GM12878 (cell line): ENCODE data around the gene FLT1. TPM values are rescaled to one million over a fixed set of nuclear protein-coding genes. Genes with fewer than 3 reads are reported as not detected.

Source experiments
- ATAC-seq: fragments of 200-7000 bp; cut with Tn5 transposase; 3 replicates; pipeline ENCODE4 v1.9.1; 2020; ENCODE audit warnings: mild to moderate bottlenecking, moderate library complexity
- BruUV-seq: library from RNA; stranded (reverse); fragments of 400-500 nt; replicated peaks from 2 replicates; lab custom pipeline; 2021; lab: Mats Ljungman, UMichigan
- CTCF ChIA-PET: fragments of 300-600 bp; sonication (Branson Sonifier 250); formaldehyde crosslinking; extraction: SDS; loops from one replicate; lab custom pipeline; 2021; ENCODE audit warnings: inconsistent platforms; lab: Yijun Ruan, JAX
- POLR2A ChIA-PET: fragments of 350-600 bp; formaldehyde crosslinking; extraction: SDS; loops from one replicate; lab custom pipeline; 2021; ENCODE audit warnings: inconsistent platforms; lab: Charles Lee
- RAD21 ChIA-PET: fragments of 300-600 bp; sonication (Branson Sonifier 250); formaldehyde crosslinking; loops from one replicate; lab custom pipeline; 2023; ENCODE audit warnings: antibody characterized with exemption; ENCODE audit not compliant: unreplicated experiment; lab: Charles Lee
- SMC1A ChIA-PET: fragments of 300-600 bp; sonication (Branson Sonifier 250); formaldehyde crosslinking; loops from one replicate; lab custom pipeline; 2023; ENCODE audit not compliant: unreplicated experiment, uncharacterized antibody; lab: Charles Lee
- DNase-seq: peaks from one replicate; pipeline ENCODE4 v3.0.0-alpha.2; 2011; ENCODE audit warnings: low read depth, low spot score
- FAIRE-seq: peaks from 3 replicates; lab custom pipeline; 2011; peaks lifted over from hg19 to GRCh38; lab: Jason Lieb, UNC
- H2AFZ ChIP-seq: 2 replicates; pipeline ENCODE4 v1.6.0; 2011; ENCODE audit warnings: low read depth, low read length, control low read depth; ENCODE audit not compliant: control insufficient read depth
- H3K27ac ChIP-seq: 2 replicates; pipeline ENCODE4 v1.5.1; 2011; ENCODE audit warnings: control low read depth; ENCODE audit not compliant: control insufficient read depth, insufficient read depth
- H3K27me3 ChIP-seq, 2 experiments: replicated peaks in 1 of 2; 2 replicates each; pipeline versions ENCODE4 v1.6.0 to v1.6.1; 2011; ENCODE audit warnings: low read length in 1 of 2; ENCODE audit not compliant: control insufficient read depth in 2 of 2, insufficient read depth in 2 of 2
- H3K36me3 ChIP-seq, 2 experiments: 2 replicates each; pipeline ENCODE4 v1.5.1; 2011; ENCODE audit warnings: low read length in 1 of 2; ENCODE audit not compliant: control insufficient read depth in 2 of 2, insufficient read depth in 2 of 2
- H3K4me1 ChIP-seq: 2 replicates; pipeline ENCODE4 v1.6.1; 2011; ENCODE audit warnings: mild to moderate bottlenecking, low read length, moderate library complexity, mixed read lengths; ENCODE audit not compliant: control insufficient read depth, insufficient read depth
- H3K4me2 ChIP-seq: 2 replicates; pipeline ENCODE4 v1.6.0; 2011; ENCODE audit warnings: control low read depth; ENCODE audit not compliant: control insufficient read depth, insufficient read depth
- H3K4me3 ChIP-seq: fragments of 200-600 bp; sonication (generic); 2 replicates; pipeline ENCODE4 v1.5.1; 2016
- H3K79me2 ChIP-seq: 2 replicates; pipeline ENCODE4 v1.6.0; 2011; ENCODE audit warnings: low read length; ENCODE audit not compliant: control insufficient read depth, insufficient read depth
- H3K9ac ChIP-seq: 2 replicates; pipeline ENCODE4 v1.8.0; 2011; ENCODE audit warnings: low read length, control low read depth, mixed read lengths; ENCODE audit not compliant: control insufficient read depth, insufficient read depth
- H3K9me3 ChIP-seq: replicated peaks from 3 replicates; pipeline ENCODE4 v1.5.1; 2011; ENCODE audit warnings: mild to moderate bottlenecking, low read length; ENCODE audit not compliant: control insufficient read depth, insufficient read depth
- H4K20me1 ChIP-seq: 2 replicates; pipeline ENCODE4 v1.6.0; 2011; ENCODE audit not compliant: control insufficient read depth, insufficient read depth
- JUNB ChIP-seq: IDR thresholded peaks from 2 replicates; pipeline ENCODE4 v1.6.1; 2016; ENCODE audit warnings: antibody characterized with exemption, mild to moderate bottlenecking
- WGBS: methylation state at CpG from one replicate; pipeline ENCODE4 v1.1.6; 2016; ENCODE audit warnings: low lambda C conversion rate; ENCODE audit not compliant: insufficient replicate concordance, insufficient coverage; ENCODE audit errors: missing lambda C conversion rate; 5-methylcytosine and 5-hydroxymethylcytosine counted together
- in situ Hi-C: fragments of 300-500 bp; cut with MboI; formaldehyde crosslinking; loops from 9 replicates; pipeline ENCODE4 v1.14.3; 2018; ENCODE audit warnings: mixed read lengths
- intact Hi-C: fragments of 100-400 bp; cut with micrococcal nuclease; formaldehyde crosslinking; loops from one replicate; pipeline ENCODE4 v1.14.2; 2022; ENCODE audit not compliant: unreplicated experiment
- polyA plus RNA-seq, 11 experiments: library from polyadenylated mRNA; depleted of rRNA in 4 of 11; unstranded in 6 of 11; stranded (reverse) in 5 of 11; fragments of >200 nt; fragmentation: Nextera tagmentation in 4 of 11; fragmentation: Illumina TruSeq in 1 of 11; extraction: Ambion mirVana in 4 of 11; extraction: Trizol in 1 of 11; gene quantifications; 1 replicate in 1 of 11; 2 replicates in 10 of 11; pipeline versions ENCODE4 v1.2.1 to v1.2.3, GENCODE V29; 2011 to 2016; ENCODE audit warnings: inconsistent platforms in 2 of 11, missing spikeins in 2 of 11, low read depth in 1 of 11
- total RNA-seq, 4 experiments: library from RNA; depleted of rRNA in 3 of 4; stranded (reverse); fragments of >200 nt in 3 of 4; fragmentation: Illumina TruSeq in 1 of 4; extraction: Trizol in 1 of 4; gene quantifications; 2 replicates each; pipeline versions ENCODE4 v1.2.1 to v1.2.3, GENCODE V29; 2013 to 2021
- TF ChIP-seq, protein P1 (sequence below): fragments of 450-650 bp; IDR thresholded peaks from 2 replicates; pipeline ENCODE4 v1.6.1; 2014; ENCODE audit warnings: mild to moderate bottlenecking
- TF ChIP-seq, protein P2 (sequence below): fragments of 450-650 bp; formaldehyde crosslinking; IDR thresholded peaks from 2 replicates; pipeline ENCODE4 v1.4.0; 2022; ENCODE audit warnings: mild to moderate bottlenecking, moderate library complexity

Gene FLT1
- total and polyA plus RNA-seq, 10 of the 15 experiments (the other 5 are each of a cell fraction or from before 2014, with no cell fraction given): 0.55 to 5.6 (median 0.84) TPM

DNA sequence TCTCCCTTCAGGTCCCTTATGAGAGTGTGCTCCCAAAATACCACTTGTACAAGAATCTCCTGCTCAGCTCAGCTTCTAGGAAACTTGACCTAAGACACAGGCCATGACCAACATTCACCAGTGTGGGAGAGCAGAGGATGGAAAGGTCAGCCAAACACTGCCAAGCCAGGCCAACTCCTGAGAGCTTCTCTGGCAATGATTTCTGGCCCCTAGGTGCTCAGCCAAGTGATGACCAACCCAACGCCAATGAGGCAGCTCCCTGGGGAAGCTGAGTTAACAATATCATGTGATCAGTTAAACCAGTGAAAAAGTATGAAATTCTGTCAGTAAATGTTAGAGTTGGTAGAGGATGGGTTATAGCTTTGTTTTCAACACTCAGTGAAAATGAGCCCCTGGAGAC is 49.1 kb upstream of the FLT1 start:
- Histone ChIP-seq H3K27me3 (no peaks in the 10 kb centered on the region), H3K4me2 (no peak overlapping the region), H3K27ac (no peak overlapping the region), H3K4me3 (no peak overlapping the region), H3K9ac (no peak overlapping the region), H4K20me1 (no peaks in the 10 kb centered on the region), H3K9me3 (peaks cover 7% of the 10 kb centered on the region; the same call in 2 of the 3 replicates), H3K79me2 (no peaks in the 10 kb centered on the region), H2AFZ (no peak overlapping the region), H3K36me3 (no peaks in the 10 kb centered on the region), H3K4me1 (peaks cover 14% of the 10 kb centered on the region)
- RAD21 ChIA-PET: no interaction called here
- DNase-seq: no peak
- CTCF ChIA-PET: no interaction called here
- SMC1A ChIA-PET: interaction anchor here (1.2 to 1.7 kb wide), 7 partner anchors 9 to 143 kb away, joined by 3 to 6 read pairs (median 4); no protein-coding TSS in a partner anchor
- WGBS: 13% methylated on average over 1 of the region's 1 CpG
- FAIRE-seq: no peak
- ATAC-seq: no peak
- no TSS peak for BruUV-seq
- TF ChIP-seq, protein P1, sequence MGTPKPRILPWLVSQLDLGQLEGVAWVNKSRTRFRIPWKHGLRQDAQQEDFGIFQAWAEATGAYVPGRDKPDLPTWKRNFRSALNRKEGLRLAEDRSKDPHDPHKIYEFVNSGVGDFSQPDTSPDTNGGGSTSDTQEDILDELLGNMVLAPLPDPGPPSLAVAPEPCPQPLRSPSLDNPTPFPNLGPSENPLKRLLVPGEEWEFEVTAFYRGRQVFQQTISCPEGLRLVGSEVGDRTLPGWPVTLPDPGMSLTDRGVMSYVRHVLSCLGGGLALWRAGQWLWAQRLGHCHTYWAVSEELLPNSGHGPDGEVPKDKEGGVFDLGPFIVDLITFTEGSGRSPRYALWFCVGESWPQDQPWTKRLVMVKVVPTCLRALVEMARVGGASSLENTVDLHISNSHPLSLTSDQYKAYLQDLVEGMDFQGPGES: no peak
- in situ Hi-C loops: no loop called here
- intact Hi-C loops: no loop called here
- POLR2A ChIA-PET: interaction anchor here (0.6 to 1.6 kb wide), 2 partner anchors 26 to 99 kb away, joined by 4 to 6 read pairs; no protein-coding TSS in a partner anchor

DNA sequence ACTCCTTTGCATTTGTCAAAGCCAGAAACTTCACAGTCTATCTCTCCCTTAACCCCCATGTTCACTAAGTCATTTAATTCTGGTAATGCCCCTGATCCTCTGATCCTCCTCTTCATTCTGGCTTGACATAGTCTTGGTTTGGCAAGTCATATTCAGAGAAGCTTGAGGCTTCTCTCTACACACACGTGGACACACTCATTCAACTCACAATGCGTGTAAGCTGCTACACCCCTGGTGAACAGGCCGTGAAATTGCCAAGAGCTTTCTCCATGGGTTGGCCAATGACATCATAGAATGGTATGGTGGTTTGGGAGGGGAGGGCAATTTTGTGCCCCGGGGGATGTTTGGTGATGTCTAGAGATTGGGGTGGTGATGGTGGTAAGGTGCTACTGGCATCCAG is 47.9 kb upstream of the FLT1 start:
- peaks cover 14% of the 10 kb centered on the region for H3K4me1 ChIP-seq
- ATAC-seq (no peak), DNase-seq (no peak), FAIRE-seq (no peak)
- BruUV-seq: no TSS peak
- no peaks in the 10 kb centered on the region for H4K20me1 ChIP-seq
- in situ Hi-C loops (no loop called here), intact Hi-C loops (no loop called here)
- ChIA-PET CTCF (interaction anchor here (0.7 kb wide), 1 partner anchor 18 kb away, joined by 3 read pairs; no protein-coding TSS in a partner anchor), POLR2A (interaction anchor here (1.0 to 1.6 kb wide), 2 partner anchors 18 to 28 kb away, joined by 3 to 4 read pairs; no protein-coding TSS in a partner anchor), RAD21 (interaction anchor here (0.8 kb wide), 1 partner anchor 12 kb away, joined by 3 read pairs; no protein-coding TSS in a partner anchor), SMC1A (interaction anchor here (1.2 to 1.7 kb wide), 5 partner anchors 7 to 94 kb away, joined by 3 to 6 read pairs (median 4); no protein-coding TSS in a partner anchor)
- H2AFZ ChIP-seq: no peak overlapping the region
- no peak overlapping the region for H3K27ac ChIP-seq
- no peaks in the 10 kb centered on the region for H3K79me2 ChIP-seq
- H3K27me3 ChIP-seq: no peaks in the 10 kb centered on the region
- no peak overlapping the region for H3K4me2 ChIP-seq
- H3K9me3 ChIP-seq: peaks cover 7% of the 10 kb centered on the region; the same call in 2 of the 3 replicates
- 13% methylated on average over 4 of the region's 4 CpGs for WGBS
- no peak overlapping the region for H3K4me3 ChIP-seq
- H3K9ac ChIP-seq: no peak overlapping the region
- no peaks in the 10 kb centered on the region for H3K36me3 ChIP-seq
- peak; percentile 21; the same call in 1 of the 2 replicates for TF ChIP-seq JUNB
- TF ChIP-seq, protein P2, sequence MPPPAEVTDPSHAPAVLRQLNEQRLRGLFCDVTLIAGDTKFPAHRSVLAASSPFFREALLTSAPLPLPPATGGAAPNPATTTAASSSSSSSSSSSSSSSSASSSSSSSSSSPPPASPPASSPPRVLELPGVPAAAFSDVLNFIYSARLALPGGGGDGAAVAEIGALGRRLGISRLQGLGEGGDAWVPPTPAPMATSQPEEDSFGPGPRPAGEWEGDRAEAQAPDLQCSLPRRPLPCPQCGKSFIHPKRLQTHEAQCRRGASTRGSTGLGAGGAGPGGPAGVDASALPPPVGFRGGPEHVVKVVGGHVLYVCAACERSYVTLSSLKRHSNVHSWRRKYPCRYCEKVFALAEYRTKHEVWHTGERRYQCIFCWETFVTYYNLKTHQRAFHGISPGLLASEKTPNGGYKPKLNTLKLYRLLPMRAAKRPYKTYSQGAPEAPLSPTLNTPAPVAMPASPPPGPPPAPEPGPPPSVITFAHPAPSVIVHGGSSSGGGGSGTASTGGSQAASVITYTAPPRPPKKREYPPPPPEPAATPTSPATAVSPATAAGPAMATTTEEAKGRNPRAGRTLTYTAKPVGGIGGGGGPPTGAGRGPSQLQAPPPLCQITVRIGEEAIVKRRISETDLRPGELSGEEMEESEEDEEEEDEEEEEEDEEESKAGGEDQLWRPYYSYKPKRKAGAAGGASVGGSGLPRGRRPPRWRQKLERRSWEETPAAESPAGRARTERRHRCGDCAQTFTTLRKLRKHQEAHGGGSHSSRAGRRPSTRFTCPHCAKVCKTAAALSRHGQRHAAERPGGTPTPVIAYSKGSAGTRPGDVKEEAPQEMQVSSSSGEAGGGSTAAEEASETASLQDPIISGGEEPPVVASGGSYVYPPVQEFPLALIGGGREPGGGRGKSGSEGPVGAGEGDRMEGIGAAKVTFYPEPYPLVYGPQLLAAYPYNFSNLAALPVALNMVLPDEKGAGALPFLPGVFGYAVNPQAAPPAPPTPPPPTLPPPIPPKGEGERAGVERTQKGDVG (CRISPR knock-in tag): no peak
